GM12878 (cell line): ENCODE measurements around the gene SETD2. TPM values are rescaled to one million over a fixed set of nuclear protein-coding genes. Genes with fewer than 3 reads are reported as not detected.

Experiments used
- ASH2L ChIP-seq: fragments of 300-600, 200-600 bp; sonication (generic); IDR thresholded peaks from 2 replicates; pipeline ENCODE4 v1.6.1; 2017; ENCODE audit warnings: low read depth, mild to moderate bottlenecking, borderline replicate concordance
- BRCA1 ChIP-seq: IDR thresholded peaks from 2 replicates; pipeline ENCODE4 v1.6.1; 2011; ENCODE audit warnings: low read depth, low read length, improper control_type of control experiment
- IRF4 ChIP-seq: IDR thresholded peaks from 2 replicates; pipeline ENCODE4 v1.6.1; 2011; ENCODE audit warnings: low read depth, low read length
- LARP7 ChIP-seq: fragments of 450-650 bp; IDR thresholded peaks from 2 replicates; pipeline ENCODE4 v1.6.1; 2017; ENCODE audit warnings: mild to moderate bottlenecking
- NFXL1 ChIP-seq: fragments of 450-650 bp; IDR thresholded peaks from 2 replicates; pipeline ENCODE4 v1.6.1; 2017; ENCODE audit warnings: antibody characterized with exemption, mild to moderate bottlenecking, borderline replicate concordance
- NKRF ChIP-seq: fragments of 450-650 bp; conservative IDR thresholded peaks from 2 replicates; pipeline ENCODE4 v1.6.1; 2017; ENCODE audit warnings: mild to moderate bottlenecking, moderate library complexity
- PBX3 ChIP-seq: IDR thresholded peaks from 2 replicates; pipeline ENCODE4 v1.6.1; 2011; ENCODE audit warnings: mild to moderate bottlenecking, low read depth, low read length, moderate library complexity; ENCODE audit not compliant: insufficient replicate concordance
- ZBTB4 ChIP-seq: fragments of 450-650 bp; formaldehyde crosslinking; IDR thresholded peaks from 2 replicates; pipeline ENCODE4 v1.4.0; 2022; ENCODE audit warnings: mild to moderate bottlenecking, moderate library complexity
- ZNF687 ChIP-seq: fragments of 450-650 bp; IDR thresholded peaks from 2 replicates; pipeline ENCODE4 v1.6.1; 2017; ENCODE audit warnings: mild to moderate bottlenecking, moderate library complexity
- polyA plus RNA-seq, 11 experiments: library from polyadenylated mRNA; depleted of rRNA in 4 of 11; unstranded in 6 of 11; stranded (reverse) in 5 of 11; fragments of >200 nt; fragmentation: Nextera tagmentation in 4 of 11; fragmentation: Illumina TruSeq in 1 of 11; extraction: Ambion mirVana in 4 of 11; extraction: Trizol in 1 of 11; gene quantifications; 1 replicate in 1 of 11; 2 replicates in 10 of 11; pipeline versions ENCODE4 v1.2.1 to v1.2.3, GENCODE V29; 2011 to 2016; ENCODE audit warnings: inconsistent platforms in 2 of 11, missing spikeins in 2 of 11, low read depth in 1 of 11
- total RNA-seq, 4 experiments: library from RNA; depleted of rRNA in 3 of 4; stranded (reverse); fragments of >200 nt in 3 of 4; fragmentation: Illumina TruSeq in 1 of 4; extraction: Trizol in 1 of 4; gene quantifications; 2 replicates each; pipeline versions ENCODE4 v1.2.1 to v1.2.3, GENCODE V29; 2013 to 2021

Gene SETD2
- total and polyA plus RNA-seq, 10 of the 15 experiments (the other 5 are each of a cell fraction or from before 2014, with no cell fraction given) = 8.4 to 44.9 (median 24.5) TPM

- TF ChIP-seq ZNF687 (no peak), NKRF (no peak), ZBTB4 (CRISPR knock-in tag) (no peak), IRF4 (no peak), NFXL1 (no peak), ASH2L (no peak), BRCA1 (no peak), LARP7 (no peak), PBX3 (no peak)
Observed at GRCh38 chr3:46997453-46998091, 166.3 kb downstream of the SETD2 start (continued).
